Measurements from ENCODE around the gene DBNDD1. TPM values are rescaled to one million over a fixed set of nuclear protein-coding genes. Genes with fewer than 3 reads are reported as not detected.

DBNDD1 gene
- total and polyA plus RNA-seq, 10 of the 15 experiments (the other 5 are each of a cell fraction or from before 2014, with no cell fraction given): 0.06 to 4.6 (median 0.55) TPM

- ChIA-PET SMC1A (ENCODE audit: uncharacterized antibody, unreplicated experiment) (no interaction called here), CTCF (interaction anchor here (1.1 kb wide), 1 partner anchor 46 kb away, joined by 3 read pairs; no protein-coding TSS in a partner anchor), POLR2A (no interaction called here), RAD21 (ENCODE audit: unreplicated experiment) (no interaction called here)
- DNase-seq (ENCODE audit: low read depth, low spot score) (no peak), FAIRE-seq (no peak), ATAC-seq (no peak)
- Histone ChIP-seq H2AFZ (ENCODE audit: control insufficient read depth, low read depth, low read length) (no peak overlapping the region), H3K4me3 (no peak overlapping the region), H3K9ac (ENCODE audit: control insufficient read depth, insufficient read depth, low read length) (no peak overlapping the region), H3K27me3 (replicated peaks in 1 of 2; ENCODE audit: control insufficient read depth in 2 of 2, insufficient read depth in 2 of 2, low read length in 1 of 2) (no peaks in the 10 kb centered on the region), H3K36me3 (ENCODE audit: control insufficient read depth in 2 of 2, insufficient read depth in 2 of 2, low read length in 1 of 2) (no peaks in the 10 kb centered on the region), H3K4me2 (ENCODE audit: control insufficient read depth, insufficient read depth) (no peak overlapping the region), H3K4me1 (ENCODE audit: control insufficient read depth, insufficient read depth, low read length) (no peaks in the 10 kb centered on the region), H3K9me3 (replicated peaks; ENCODE audit: control insufficient read depth, insufficient read depth, low read length) (no peaks in the 10 kb centered on the region), H3K27ac (ENCODE audit: control insufficient read depth, insufficient read depth) (no peak overlapping the region), H3K79me2 (ENCODE audit: control insufficient read depth, insufficient read depth, low read length) (no peaks in the 10 kb centered on the region), H4K20me1 (ENCODE audit: control insufficient read depth, insufficient read depth) (no peaks in the 10 kb centered on the region)
- in situ Hi-C loops (cut with MboI): no loop called here
- BruUV-seq (replicated peaks): no TSS peak
- WGBS (ENCODE audit: insufficient coverage, insufficient replicate concordance, low lambda C conversion rate, missing lambda C conversion rate): 84% methylated on average over 5 of the region's 5 CpGs
- TF ChIP-seq ATF7 (IDR thresholded peaks at IDR 0.05; ENCODE audit: low read depth): no peak
- no peak for TF ChIP-seq KLF5 (IDR thresholded peaks at IDR 0.05; ENCODE audit: partially characterized antibody)
- no peak for TF ChIP-seq JUNB (IDR thresholded peaks at IDR 0.05)
- TF ChIP-seq PAX8 (IDR thresholded peaks at IDR 0.05): no peak
- TF ChIP-seq NBN (IDR thresholded peaks at IDR 0.05): no peak
- no peak for TF ChIP-seq MYC (IDR thresholded peaks at IDR 0.05; ENCODE audit: insufficient read depth, insufficient read length, insufficient replicate concordance, low read length, severe bottlenecking)
- TF ChIP-seq PRDM15 (CRISPR knock-in tag; IDR thresholded peaks at IDR 0.05): no peak
- TF ChIP-seq EGR1 (IDR thresholded peaks at IDR 0.05; ENCODE audit: borderline replicate concordance in 1 of 2, low read depth in 2 of 2, low read length in 2 of 2): no peak
- TF ChIP-seq CHD4 (IDR thresholded peaks at IDR 0.05): no peak
- TF ChIP-seq SIN3A (IDR thresholded peaks at IDR 0.05; ENCODE audit: low read depth, low read length): no peak
- no peak for TF ChIP-seq TARDBP (IDR thresholded peaks at IDR 0.05; ENCODE audit: borderline replicate concordance)
- TF ChIP-seq ESRRA (IDR thresholded peaks at IDR 0.05; ENCODE audit: low read length): no peak
- no peak for TF ChIP-seq MEF2B (IDR thresholded peaks at IDR 0.05; ENCODE audit: partially characterized antibody, poor library complexity, severe bottlenecking)
- no peak for TF ChIP-seq MTA3 (IDR thresholded peaks at IDR 0.05; ENCODE audit: borderline replicate concordance, low read length)
- intact Hi-C loops (cut with micrococcal nuclease; ENCODE audit: unreplicated experiment): no loop called here
Measured at GRCh38 chr16:90035902-90036301, 16.6 kb upstream of the DBNDD1 start.
